Bone marrow (tissue), 2 donors: ENCODE data around the gene ARRDC2.

Source experiments
- DNase-seq, 2 donors: peaks; one replicate each; lab custom pipeline; 2025; lab: John Stamatoyannopoulos, UW

The ARRDC2 gene

GRCh38 chr19:18058208-18059009 lies 50.4 kb downstream of the ARRDC2 start:
- peak; percentile 56 to 92 for DNase-seq

GRCh38 chr19:18059297-18059696 lies 51.3 kb downstream of the ARRDC2 start:
- DNase-seq, result no peak

- DNase-seq, result no peak
Measured at GRCh38 chr19:18059902-18060301, 51.9 kb downstream of the ARRDC2 start.

- no peak for DNase-seq
Measured at GRCh38 chr19:18060472-18060871, 52.5 kb downstream of the ARRDC2 start.

- DNase-seq, result no peak
Measured at GRCh38 chr19:18062028-18062427, 54.1 kb downstream of the ARRDC2 start.

GRCh38 chr19:18063463-18063862 lies 55.5 kb downstream of the ARRDC2 start:
- DNase-seq, result no peak
